Calu3 (cell line): Measurements from ENCODE around the gene ZNF597. TPM values are rescaled to one million over a fixed set of nuclear protein-coding genes. Genes with fewer than 3 reads are reported as not detected.

Source experiments
- BruUV-seq: library from RNA; stranded (reverse); fragments of 400-500 nt; replicated peaks from 2 replicates; lab custom pipeline; 2021; lab: Mats Ljungman, UMichigan
- CTCF ChIA-PET: fragments of 300-600 bp; sonication (Branson Sonifier 250); formaldehyde crosslinking; loops from one replicate; lab custom pipeline; 2022; ENCODE audit warnings: antibody characterized with exemption; lab: Charles Lee
- DNase-seq: peaks from one replicate; pipeline ENCODE4 v3.0.0; 2022
- H3K27ac Mint-ChIP-seq: one replicate; pipeline ENCODE4 v1.8.0; 2022; ENCODE audit warnings: mixed read lengths; ENCODE audit not compliant: unreplicated experiment
- H3K27me3 Mint-ChIP-seq: one replicate; pipeline ENCODE4 v1.8.0; 2022; ENCODE audit warnings: mixed read lengths; ENCODE audit not compliant: unreplicated experiment
- H3K36me3 Mint-ChIP-seq: one replicate; pipeline ENCODE4 v1.8.0; 2022; ENCODE audit warnings: mild to moderate bottlenecking, moderate library complexity, mixed read lengths; ENCODE audit not compliant: insufficient read depth, unreplicated experiment
- H3K4me1 Mint-ChIP-seq: one replicate; pipeline ENCODE4 v1.8.0; 2022; ENCODE audit warnings: mild to moderate bottlenecking, low read depth, mixed read lengths; ENCODE audit not compliant: unreplicated experiment
- H3K4me3 Mint-ChIP-seq: one replicate; pipeline ENCODE4 v1.8.0; 2022; ENCODE audit warnings: mild to moderate bottlenecking, low read depth, moderate library complexity, mixed read lengths; ENCODE audit not compliant: unreplicated experiment
- H3K9me3 Mint-ChIP-seq: one replicate; pipeline ENCODE4 v1.8.0; 2022; ENCODE audit warnings: low read depth, mixed read lengths; ENCODE audit not compliant: unreplicated experiment
- CTCF ChIP-seq: fragments of 200-600 bp; IDR thresholded peaks from one replicate; pipeline ENCODE4 v1.8.0; 2022; ENCODE audit warnings: antibody characterized with exemption; ENCODE audit not compliant: unreplicated experiment
- intact Hi-C: fragments of 100-400 bp; cut with micrococcal nuclease; formaldehyde crosslinking; loops from one replicate; pipeline ENCODE4 v1.10.0; 2022; ENCODE audit not compliant: unreplicated experiment
- microRNA-seq: library from miRNA; unstranded; fragments of <30 nt; microRNA quantifications from one replicate; pipeline ENCODE4 v1.2.0, GENCODE V29; 2022
- total RNA-seq: library from RNA; stranded (reverse); gene quantifications from 2 replicates; pipeline ENCODE4 v1.2.3, GENCODE V29; 2022

The ZNF597 gene
- total RNA-seq, 1 experiment from 2014 or later: 2.7 TPM

GRCh38 chr16:3383045-3383448 lies 60.3 kb downstream of the ZNF597 start:
- TF ChIP-seq CTCF: no peak
- peaks cover 41% of the 10 kb centered on the region for H3K36me3 Mint-ChIP-seq
- no peak overlapping the region for H3K27ac Mint-ChIP-seq
- no peaks in the 10 kb centered on the region for H3K27me3 Mint-ChIP-seq
- no peaks in the 10 kb centered on the region for H3K4me1 Mint-ChIP-seq
- intact Hi-C loops: no loop called here
- peaks cover 37% of the 10 kb centered on the region for H3K9me3 Mint-ChIP-seq
- DNase-seq: no peak
- BruUV-seq: no TSS peak
- no peak overlapping the region for H3K4me3 Mint-ChIP-seq
- CTCF ChIA-PET: no interaction called here

Small RNA genes lying within 50 kb of the gene (microRNA-seq; reads per million reads assigned to microRNA genes)
- gene MIR6126: not detected

Other genes with a start within 250 kb of the ZNF597 start
- gene ZNF200, start 208.3 kb downstream of the ZNF597 start, total RNA-seq: 12.7 and 14.6 TPM in 2 replicates
- gene MEFV, start 186.9 kb downstream of the ZNF597 start, total RNA-seq: not detected in 2 replicates
- 46.9 and 51.2 TPM in 2 replicates for gene ZNF263, start 160.0 kb downstream of the ZNF597 start, total RNA-seq
- 9.3 and 10.3 TPM in 2 replicates for gene TIGD7, start 138.1 kb downstream of the ZNF597 start, total RNA-seq
- 46.8 and 50.5 TPM in 2 replicates for gene ZNF75A, start 138.0 kb downstream of the ZNF597 start, total RNA-seq
- not detected in 2 replicates for gene OR2C1, start 87.6 kb downstream of the ZNF597 start, total RNA-seq
- 23.8 and 26.1 TPM in 2 replicates for gene ZSCAN32, start 42.5 kb downstream of the ZNF597 start, total RNA-seq
- 13.8 and 14.3 TPM in 2 replicates for gene ZNF174, start 42.3 kb downstream of the ZNF597 start, total RNA-seq
- 53.2 and 63.4 TPM in 2 replicates for gene NAA60, start 176 bp upstream of the ZNF597 start, total RNA-seq
- gene C16orf90, start 52.0 kb upstream of the ZNF597 start, total RNA-seq: not detected in 2 replicates
- gene CLUAP1, start 57.5 kb upstream of the ZNF597 start, total RNA-seq: 28.5 and 30.6 TPM in 2 replicates
- 0.37 and 0.42 TPM in 2 replicates for gene NLRC3, start 133.9 kb upstream of the ZNF597 start, total RNA-seq
- 15.9 and 18.2 TPM in 2 replicates for gene SLX4, start 168.1 kb upstream of the ZNF597 start, total RNA-seq
- gene DNASE1, start 211.2 kb upstream of the ZNF597 start, total RNA-seq: 26.0 and 31.6 TPM in 2 replicates